Measurements from ENCODE around the gene AOPEP. TPM values are rescaled to one million over a fixed set of nuclear protein-coding genes. Genes with fewer than 3 reads are reported as not detected.

AOPEP gene
- total and polyA plus RNA-seq, 10 donors: 14.8 to 86.1 (median 51.3) TPM

GRCh38 chr9:94809778-94810177 is 83.3 kb downstream of the AOPEP start:
- DNase-seq: no peak
- no peaks in the 10 kb centered on the region for H3K9me3 ChIP-seq
- H3K4me3 ChIP-seq: no peak overlapping the region
- H3K27me3 ChIP-seq (replicated peaks in 1 of 7): no peaks in the 10 kb centered on the region
- WGBS, 5 donors: 94 to 100% (median 96%) methylated on average over 6 of the region's 6 CpGs
- peaks cover 0 to 20% (median 9%) of the 10 kb centered on the region in 6 donors for H3K4me1 ChIP-seq
- H3K27ac ChIP-seq: no peak overlapping the region
- peaks cover 0 to 40% (median 0%) of the 10 kb centered on the region in 6 donors for H3K36me3 ChIP-seq
- TF ChIP-seq POLR2AphosphoS5 (IDR thresholded peaks at IDR 0.05): no peak
- TF ChIP-seq, protein P1, sequence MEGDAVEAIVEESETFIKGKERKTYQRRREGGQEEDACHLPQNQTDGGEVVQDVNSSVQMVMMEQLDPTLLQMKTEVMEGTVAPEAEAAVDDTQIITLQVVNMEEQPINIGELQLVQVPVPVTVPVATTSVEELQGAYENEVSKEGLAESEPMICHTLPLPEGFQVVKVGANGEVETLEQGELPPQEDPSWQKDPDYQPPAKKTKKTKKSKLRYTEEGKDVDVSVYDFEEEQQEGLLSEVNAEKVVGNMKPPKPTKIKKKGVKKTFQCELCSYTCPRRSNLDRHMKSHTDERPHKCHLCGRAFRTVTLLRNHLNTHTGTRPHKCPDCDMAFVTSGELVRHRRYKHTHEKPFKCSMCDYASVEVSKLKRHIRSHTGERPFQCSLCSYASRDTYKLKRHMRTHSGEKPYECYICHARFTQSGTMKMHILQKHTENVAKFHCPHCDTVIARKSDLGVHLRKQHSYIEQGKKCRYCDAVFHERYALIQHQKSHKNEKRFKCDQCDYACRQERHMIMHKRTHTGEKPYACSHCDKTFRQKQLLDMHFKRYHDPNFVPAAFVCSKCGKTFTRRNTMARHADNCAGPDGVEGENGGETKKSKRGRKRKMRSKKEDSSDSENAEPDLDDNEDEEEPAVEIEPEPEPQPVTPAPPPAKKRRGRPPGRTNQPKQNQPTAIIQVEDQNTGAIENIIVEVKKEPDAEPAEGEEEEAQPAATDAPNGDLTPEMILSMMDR (IDR thresholded peaks at IDR 0.05 in 8 of 11, conservative IDR thresholded peaks at IDR 0.05 in 3 of 11): no peak
- no peak for TF ChIP-seq POLR2A (IDR thresholded peaks at IDR 0.05)
- intact Hi-C loops (cut with DNase I; ENCODE audit: low total_unique reads): no loop called here

DNA sequence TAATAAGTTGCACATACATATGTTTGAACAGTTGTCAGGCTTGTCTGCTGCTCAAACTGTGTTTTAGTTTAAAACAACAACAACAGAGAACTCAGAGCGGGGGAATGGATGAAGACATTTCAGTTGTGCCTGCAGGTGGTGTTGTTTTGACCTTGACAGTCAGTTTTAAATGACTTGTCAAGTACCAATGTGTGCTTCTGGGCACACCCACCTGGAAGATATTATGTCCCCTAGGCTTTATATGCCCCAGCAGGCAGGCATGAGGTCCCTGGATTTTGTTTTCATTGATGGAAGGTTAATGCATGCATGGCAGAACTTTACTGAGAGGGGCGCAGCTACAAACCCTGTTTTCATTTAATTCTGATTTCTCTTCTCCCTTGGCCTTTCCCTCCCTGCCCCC is 84.6 kb downstream of the AOPEP start:
- no peak overlapping the region for H3K4me3 ChIP-seq
- intact Hi-C loops (cut with DNase I; ENCODE audit: low total_unique reads): no loop called here
- peaks cover 0 to 39% (median 0%) of the 10 kb centered on the region in 6 donors for H3K36me3 ChIP-seq
- DNase-seq: no peak
- TF ChIP-seq POLR2A (IDR thresholded peaks at IDR 0.05) (no peak), POLR2AphosphoS5 (IDR thresholded peaks at IDR 0.05) (no peak)
- TF ChIP-seq, protein P1 (IDR thresholded peaks at IDR 0.05 in 8 of 11, conservative IDR thresholded peaks at IDR 0.05 in 3 of 11): no peak
- H3K9me3 ChIP-seq: no peaks in the 10 kb centered on the region
- no peaks in the 10 kb centered on the region for H3K27me3 ChIP-seq (replicated peaks in 1 of 7)
- 94 to 98% (median 97%) methylated on average over 2 of the region's 2 CpGs for WGBS, 5 donors
- H3K4me1 ChIP-seq: peaks cover 0 to 7% (median under 1%) of the 10 kb centered on the region in 6 donors
- no peak overlapping the region for H3K27ac ChIP-seq

DNA sequence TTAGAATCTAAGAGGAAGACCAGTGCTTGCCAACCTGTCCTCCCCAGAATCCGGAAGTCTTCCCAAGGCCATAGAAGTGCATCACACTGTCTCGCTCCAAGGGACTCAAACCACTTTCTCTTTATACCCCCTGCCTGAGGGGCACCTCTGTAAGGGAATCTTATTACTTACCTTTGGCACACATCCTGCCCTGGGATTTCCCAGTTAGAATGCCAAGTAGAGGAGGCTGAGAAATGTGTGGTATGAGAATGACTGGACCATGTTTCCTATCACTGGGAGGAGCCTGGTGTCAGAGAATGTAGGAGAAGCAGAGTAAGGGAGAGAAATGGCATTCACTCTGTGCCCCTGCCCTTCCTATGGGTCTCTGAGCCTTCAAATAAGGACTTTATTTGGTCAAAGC is 85.8 kb downstream of the AOPEP start:
- no peak overlapping the region for H3K27ac ChIP-seq
- intact Hi-C loops (cut with DNase I; ENCODE audit: low total_unique reads): no loop called here
- no peak for DNase-seq
- WGBS, 5 donors: 56 to 86% (median 74%) methylated on average over 2 of the region's 2 CpGs
- H3K9me3 ChIP-seq: no peaks in the 10 kb centered on the region
- no peaks in the 10 kb centered on the region for H3K27me3 ChIP-seq (replicated peaks in 1 of 7)
- H3K36me3 ChIP-seq: peaks cover 0 to 37% (median 0%) of the 10 kb centered on the region in 6 donors
- no peaks in the 10 kb centered on the region for H3K4me1 ChIP-seq
- no peak for TF ChIP-seq POLR2A (IDR thresholded peaks at IDR 0.05)
- TF ChIP-seq, protein P1 (IDR thresholded peaks at IDR 0.05 in 8 of 11, conservative IDR thresholded peaks at IDR 0.05 in 3 of 11): no peak
- no peak overlapping the region for H3K4me3 ChIP-seq

- Histone ChIP-seq H3K4me3 (no peak overlapping the region), H3K27ac (no peak overlapping the region), H3K27me3 (replicated peaks in 1 of 7) (no peaks in the 10 kb centered on the region), H3K9me3 (no peaks in the 10 kb centered on the region), H3K36me3 (peaks cover 0 to 26% (median 0%) of the 10 kb centered on the region in 6 donors), H3K4me1 (no peaks in the 10 kb centered on the region)
- intact Hi-C loops (cut with DNase I; ENCODE audit: low total_unique reads): no loop called here
- 95 to 100% (median 100%) methylated on average over 1 of the region's 1 CpG for WGBS, 5 donors
- no peak for TF ChIP-seq POLR2A (IDR thresholded peaks at IDR 0.05)
- TF ChIP-seq, protein P1 (IDR thresholded peaks at IDR 0.05 in 8 of 11, conservative IDR thresholded peaks at IDR 0.05 in 3 of 11): no peak
- no peak for TF ChIP-seq POLR2AphosphoS5 (IDR thresholded peaks at IDR 0.05)
- no peak for DNase-seq
Measured at GRCh38 chr9:94813379-94813778, 86.9 kb downstream of the AOPEP start.

Data from spleen (tissue), 11 donors.